HG03565 (cell line): Measurements from ENCODE around the gene TAP2.
"Not testable (repeated sequence)": the region's sequence is repeated elsewhere in the genome, so short reads cannot be mapped to it uniquely, and the experiment has no call there.

Experiments
- ATAC-seq: cut with Tn5 transposase; IDR thresholded peaks from one replicate; pipeline ENCODE4 v1.9.1; 2021; ENCODE audit warnings: mild to moderate bottlenecking, moderate library complexity; ENCODE audit not compliant: unreplicated experiment

Gene TAP2

DNA sequence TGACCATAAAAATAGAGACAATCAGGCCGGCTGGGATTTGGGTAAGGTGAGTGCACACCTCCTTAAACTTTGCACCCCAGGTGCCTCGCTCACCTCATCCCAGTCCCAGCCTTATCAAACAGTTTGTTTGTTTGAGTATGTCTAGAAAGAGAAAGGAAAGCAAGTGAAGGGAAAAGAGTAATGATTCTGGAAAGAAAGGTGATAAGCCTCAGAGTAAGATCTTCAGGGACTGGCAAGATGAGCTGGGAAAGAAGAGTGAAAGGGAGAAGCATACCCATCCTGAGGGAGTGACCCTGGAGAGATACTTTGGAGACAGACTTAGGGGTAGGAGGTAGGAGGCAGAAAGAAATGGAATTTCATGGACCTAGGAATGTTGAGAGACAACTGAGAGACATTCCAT, 1.7 kb downstream of the TAP2 start:
- ATAC-seq: no peak

DNA sequence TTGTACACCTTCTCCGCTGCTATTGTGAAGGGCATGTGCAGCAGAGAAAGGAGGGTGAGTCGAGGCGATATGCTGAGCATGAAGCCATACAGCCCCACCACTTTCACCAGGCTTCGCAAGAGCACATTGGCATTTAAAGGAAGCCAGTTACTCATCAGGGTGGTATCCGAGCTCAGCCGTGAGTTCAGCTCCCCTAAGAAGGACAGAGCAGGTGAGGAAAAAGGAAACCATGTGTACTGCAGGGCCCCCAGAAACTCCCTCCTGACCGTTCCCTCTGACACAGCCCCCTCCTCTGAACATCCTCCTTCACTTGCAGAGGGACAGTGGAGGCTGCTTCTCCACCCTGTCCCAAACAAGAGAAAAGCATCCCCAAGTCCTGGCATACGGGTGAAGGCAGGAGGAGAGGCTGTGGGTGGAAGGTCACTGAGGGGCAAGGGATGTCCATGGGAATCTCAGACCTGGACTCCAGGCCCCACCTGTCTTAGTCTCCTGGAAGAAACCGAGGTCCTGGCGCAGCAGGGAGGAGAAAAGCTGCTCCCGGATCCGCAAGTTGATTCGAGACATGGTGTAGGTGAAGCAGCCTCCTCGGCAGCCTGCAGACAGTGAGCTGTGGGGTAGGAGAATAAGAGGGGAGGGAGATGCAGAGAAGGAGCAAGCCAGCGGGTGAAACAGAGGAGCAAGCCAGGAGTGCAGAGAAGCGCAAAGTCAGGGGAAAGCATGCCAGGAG, 3.2 kb downstream of the TAP2 start:
- no peak for ATAC-seq

DNA sequence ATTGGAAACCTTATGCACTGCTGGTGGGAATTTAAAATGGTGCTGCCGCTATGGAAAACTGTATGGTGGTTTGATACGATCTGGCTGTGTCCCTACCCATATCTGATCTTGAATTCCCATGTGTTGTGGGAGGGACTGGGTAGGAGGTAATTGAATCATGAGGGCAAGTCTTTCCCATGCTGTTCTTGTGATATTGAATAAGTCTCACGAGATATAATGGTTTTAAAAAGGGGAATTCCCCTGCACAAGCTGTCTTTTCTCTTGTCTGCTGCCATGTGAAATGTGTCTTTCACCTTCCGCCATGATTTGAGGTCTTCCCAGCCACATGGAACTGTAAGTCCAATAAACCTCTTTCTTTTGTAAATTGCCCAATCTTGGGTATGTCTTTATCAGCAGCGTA, 4.9 kb downstream of the TAP2 start:
- ATAC-seq: no peak

DNA sequence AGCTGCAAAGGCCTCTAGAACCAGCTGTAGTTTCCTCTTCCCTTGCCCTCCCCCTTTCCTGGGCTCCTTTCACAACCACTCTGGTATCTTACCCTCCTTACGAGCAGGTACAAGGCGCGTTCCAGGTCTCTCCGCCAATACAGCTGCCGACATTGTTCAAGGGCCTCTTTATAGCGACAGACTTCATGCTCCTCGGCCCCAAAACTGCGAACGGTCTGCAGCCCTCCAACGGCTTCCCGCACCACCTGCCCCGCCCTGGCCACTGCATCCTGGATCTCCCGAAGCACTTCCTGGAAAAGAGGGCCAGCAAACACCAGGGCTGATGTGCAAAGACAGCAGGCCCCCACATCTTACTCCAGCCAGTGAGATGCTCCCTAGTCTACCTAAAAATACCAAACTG, 6.0 kb downstream of the TAP2 start:
- no peak for ATAC-seq

DNA sequence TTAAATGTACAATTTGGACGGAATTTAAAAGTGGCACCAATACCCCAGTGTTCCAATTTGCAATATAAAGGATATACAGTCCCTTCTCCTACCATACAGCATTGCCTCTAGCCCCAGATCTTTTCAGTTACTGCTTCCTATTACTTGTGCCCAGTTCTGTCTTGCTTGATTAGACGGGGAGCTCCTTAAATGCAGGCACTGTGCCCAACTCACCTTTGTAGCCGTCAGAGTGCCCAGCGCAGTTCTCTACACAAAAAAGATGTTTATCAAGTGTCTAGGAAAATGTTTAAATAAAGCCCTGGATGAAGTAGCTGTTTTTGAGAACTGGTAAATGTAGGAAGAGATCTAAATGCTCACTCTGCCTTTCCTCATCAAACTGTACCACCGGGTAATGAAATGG, 7.6 kb downstream of the TAP2 start:
- ATAC-seq: no peak

DNA sequence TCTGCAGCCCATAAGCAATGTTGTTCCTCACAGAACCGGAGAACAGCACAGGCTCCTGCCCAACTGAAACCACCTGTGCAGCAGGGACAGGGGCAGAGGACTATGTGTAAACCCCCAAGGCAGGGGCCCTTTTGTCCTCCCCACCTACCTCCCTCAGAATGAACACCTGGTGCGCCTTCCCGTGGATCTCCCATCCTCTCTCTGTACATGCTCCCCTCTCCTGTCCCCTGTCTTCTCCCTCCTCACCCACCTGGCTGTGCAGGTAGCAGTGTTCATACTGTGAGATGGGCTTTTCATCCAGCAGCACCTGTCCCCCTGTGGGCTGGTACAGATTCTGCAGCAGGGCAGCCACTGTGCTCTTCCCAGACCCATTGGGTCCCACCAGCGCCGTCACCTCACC, 8.5 kb downstream of the TAP2 start:
- no peak for ATAC-seq

DNA sequence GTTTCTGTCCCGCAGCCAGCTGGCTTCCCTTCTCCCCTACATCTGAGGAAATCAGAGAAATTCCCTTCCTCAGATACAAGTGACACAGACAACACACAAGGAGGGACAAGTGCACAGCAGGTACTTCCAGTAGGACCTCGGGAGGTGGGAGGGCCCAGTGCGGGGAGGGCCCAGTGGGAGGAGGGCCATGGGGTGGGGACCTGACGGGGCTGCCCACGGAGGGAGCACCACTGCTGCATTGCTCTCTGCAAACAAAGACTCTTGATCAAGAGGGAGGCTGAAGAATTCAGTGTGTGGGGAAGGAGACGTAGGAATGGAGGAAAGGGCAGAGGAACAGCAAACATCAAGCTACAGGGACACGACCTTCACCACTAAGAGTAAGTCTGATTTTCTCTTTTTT, 9.0 kb downstream of the TAP2 start:
- no peak for ATAC-seq

DNA sequence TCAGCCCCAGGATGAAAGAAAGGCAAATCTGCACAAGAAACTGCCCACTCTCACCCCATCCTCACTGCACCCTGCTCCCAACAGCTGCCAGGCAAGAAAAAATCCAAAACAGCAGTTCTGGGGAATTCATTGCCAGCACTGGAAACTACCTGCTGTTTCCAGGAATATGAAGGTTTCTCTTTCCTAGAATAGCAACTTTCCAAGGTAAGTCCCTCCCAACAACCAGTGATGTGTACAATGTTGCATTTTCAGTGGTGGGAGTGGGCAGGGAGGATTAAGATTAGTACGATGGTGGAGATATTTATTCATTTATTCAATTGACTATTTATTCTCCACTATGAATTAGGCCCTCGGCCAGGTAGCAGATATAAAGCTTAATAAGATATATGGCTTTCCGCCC, 11.5 kb downstream of the TAP2 start:
- ATAC-seq: no peak

DNA sequence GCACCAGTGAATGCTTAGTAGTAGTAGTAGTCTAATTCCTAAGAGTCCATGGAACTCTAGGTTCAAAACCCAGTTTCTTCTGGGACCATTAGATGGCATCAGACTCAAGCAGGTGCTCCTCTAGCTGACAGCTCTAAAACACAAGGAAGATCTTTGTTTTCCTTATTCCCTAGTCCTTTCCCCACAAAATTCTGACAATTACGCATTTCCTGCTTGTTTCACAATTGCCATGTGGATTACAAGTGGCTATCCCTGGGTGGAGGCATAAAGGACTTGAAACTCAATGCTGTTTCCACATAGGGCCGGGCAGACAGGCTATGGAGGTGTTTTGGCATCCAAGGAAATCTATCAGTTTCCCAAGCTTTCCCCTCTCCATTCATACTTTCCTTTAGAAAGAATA, 12.6 kb downstream of the TAP2 start:
- ATAC-seq: no peak

DNA sequence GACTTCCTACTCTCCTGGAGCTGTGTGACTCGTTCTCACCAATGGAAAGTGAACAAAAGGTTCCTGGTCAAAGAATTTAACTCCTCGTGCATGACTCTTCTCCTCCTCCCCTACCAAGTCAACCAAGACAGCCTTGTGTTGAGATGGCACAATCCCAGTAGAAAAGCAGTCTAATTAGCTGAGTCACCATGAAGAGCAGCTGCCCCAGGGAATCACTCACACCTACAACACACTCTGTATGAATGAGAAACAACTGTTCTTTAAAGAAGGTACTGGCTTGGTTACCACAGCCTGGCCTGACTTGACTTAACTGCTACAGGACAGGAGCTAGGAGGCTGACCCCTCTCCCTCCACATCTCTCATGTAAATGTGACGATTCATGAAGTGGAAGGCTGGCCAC, 18.8 kb downstream of the TAP2 start:
- no peak for ATAC-seq

DNA sequence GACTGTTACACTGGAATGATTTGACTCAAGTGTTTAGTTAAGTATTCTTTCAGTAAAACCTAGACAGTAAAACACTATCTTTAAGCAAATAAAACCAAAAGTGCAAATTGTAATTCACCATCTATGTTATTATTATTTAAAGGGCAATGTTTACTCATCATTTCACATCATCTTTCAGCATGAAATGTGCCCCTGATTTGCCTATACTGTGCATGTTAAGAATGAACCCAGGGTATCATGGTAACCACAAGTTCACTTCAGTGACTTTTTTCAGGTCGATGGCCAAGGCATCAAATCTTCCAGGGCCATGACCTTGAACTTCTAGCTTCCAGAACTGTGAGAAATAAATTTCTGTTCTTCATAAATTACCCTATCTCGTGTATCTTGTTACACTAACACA, 19.7 kb downstream of the TAP2 start:
- no peak for ATAC-seq

DNA sequence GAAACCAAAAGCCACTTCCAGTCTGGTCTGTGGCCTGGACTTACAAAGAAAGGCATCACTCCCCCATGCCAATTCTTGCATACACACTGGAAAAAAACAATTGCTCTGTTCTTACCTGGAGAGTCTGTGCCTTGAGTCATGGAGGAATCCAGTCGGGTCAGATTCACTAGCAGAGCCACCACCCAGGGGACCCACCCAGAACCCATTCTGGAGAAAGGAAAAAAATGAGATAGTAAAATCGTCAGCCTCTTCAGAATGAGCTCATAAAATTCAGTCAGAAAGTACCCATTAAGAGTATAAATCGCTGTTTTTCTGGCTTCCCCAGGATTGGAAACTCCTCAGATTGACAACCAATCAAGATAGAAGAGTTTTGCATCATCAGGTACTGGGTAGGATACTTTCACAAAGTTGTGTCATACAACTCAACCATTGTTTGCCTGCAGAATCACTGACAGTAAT, 21.8 kb downstream of the TAP2 start, which contains the start of gene HLA-DOB:
Gene HLA-DOB, minus strand, starts transcription at position 257 of the 459 bp plus-strand sequence. Its CDS starts 51 bp downstream, at position 206.
- peak; percentile 66 for ATAC-seq

DNA sequence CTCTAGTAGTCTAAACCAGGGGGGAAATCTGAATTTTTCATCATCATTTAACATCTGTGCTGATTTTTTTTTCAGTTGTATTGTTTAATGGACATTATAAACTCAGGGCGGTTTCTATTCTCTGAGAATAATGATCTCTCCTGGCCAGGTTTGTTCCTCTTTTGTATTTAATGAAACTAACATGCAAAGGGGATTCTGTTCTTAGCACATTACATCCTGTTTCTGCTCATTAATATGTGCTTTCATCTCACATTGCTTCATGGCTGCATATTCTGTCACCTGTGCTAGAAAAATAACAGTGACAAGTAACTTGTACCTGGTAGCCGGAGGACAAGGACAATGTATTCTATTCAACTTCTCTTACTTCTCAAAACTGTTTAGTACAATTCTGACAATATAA, 22.5 kb downstream of the TAP2 start:
- no peak for ATAC-seq

DNA sequence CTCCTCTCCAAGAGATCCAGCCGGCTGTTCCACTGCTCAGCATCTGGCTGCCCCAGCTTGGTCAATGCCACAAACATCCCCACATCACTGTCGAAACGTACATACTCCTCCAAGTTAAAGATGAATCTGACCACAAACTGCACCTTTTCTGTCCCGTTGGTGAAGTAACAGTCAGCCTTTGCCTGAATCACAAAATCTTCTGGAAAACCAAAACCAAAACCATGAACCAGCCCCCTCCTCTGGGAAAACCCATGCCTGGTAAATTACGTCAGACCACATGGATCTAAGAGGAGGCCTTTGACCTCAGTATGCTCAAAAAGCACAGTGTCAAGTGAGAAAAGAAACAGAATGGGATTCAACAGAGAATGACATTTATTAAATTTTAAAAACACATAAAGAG, 23.4 kb downstream of the TAP2 start:
- ATAC-seq: no peak

DNA sequence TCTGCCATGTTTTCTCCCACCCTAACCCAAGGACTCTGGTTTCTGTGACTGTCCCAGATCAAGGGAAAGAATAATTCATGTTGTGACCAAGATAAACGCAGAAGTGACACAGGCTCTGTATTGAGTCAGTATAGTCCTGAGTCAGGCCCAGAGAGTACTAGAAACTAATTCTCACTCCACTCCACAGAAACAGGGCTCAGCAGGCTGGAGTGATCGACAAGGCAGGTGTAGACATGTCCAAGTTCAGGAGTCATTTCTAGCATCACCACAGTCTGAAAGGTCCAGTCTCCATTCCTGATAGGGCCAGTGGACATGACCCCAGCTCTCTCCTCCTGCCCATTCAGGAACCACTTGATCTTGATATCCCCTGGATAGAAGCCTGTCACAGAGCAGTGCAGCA, 24.4 kb downstream of the TAP2 start:
- no peak for ATAC-seq

DNA sequence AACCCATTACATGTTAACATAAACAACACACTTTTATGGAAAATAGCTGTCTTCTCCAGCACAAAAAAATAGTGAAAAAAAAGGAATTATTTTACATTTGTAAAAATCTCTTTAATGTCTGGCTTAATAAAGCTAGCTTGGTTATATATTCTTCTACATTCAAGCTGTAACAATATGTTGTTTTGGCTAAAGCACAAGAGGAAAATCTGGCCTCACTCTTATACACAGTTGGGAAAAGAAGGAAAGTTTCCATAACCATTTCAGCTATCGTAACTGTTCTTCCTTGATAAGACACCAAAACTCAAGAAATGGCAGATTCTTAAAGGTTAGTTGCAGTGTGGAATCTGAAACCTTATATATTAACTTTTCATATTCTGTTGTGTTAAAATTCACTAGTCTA, 29.4 kb downstream of the TAP2 start:
- no peak for ATAC-seq

DNA sequence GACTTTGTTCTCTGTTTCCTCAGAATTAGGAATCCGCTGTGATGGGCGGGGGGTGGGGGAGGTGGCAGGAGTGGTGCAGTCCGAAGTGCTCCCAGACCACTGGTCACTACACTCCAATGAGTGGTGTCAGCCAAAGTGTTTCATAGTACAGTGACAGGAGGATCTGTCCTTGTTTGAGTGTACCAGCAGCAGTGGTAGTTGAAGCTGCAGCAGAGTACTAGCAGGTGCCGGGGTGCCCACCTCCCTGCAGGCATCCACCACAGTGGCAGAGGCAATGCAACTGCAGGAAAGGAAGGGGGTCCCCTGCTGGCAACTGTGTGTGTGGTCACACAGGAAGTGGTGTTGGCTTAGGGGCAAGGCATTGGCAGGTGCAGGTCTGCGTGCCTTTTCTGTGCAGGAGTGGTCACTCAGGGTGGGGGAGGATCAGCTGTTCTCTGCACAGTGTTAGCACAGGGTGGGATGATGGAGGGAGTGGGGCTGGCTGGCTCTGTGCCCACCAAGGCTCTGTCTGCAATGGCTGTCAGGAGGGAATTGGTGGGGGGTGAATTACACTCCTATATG, 31.4 kb downstream of the TAP2 start:
- no peak for ATAC-seq

DNA sequence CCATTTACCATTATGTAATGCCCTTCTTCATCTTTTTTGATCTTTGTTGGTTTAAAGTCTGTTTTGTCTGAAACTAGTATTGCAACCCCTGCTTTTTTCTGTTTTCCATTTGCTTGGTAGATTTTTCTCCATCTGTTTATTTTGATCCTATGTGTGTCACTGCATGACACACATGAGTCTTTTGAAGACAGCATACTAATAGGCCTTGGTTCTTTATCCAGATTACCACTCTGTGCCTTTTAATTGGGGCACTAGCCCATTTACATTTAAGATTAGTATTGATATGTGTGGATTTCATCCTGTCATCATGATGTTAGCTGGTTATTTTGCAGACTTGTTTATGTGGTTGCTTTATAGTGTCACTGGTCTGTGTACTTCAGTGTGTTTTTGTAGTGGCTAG, 33.1 kb downstream of the TAP2 start:
- ATAC-seq: not testable (repeated sequence)

DNA sequence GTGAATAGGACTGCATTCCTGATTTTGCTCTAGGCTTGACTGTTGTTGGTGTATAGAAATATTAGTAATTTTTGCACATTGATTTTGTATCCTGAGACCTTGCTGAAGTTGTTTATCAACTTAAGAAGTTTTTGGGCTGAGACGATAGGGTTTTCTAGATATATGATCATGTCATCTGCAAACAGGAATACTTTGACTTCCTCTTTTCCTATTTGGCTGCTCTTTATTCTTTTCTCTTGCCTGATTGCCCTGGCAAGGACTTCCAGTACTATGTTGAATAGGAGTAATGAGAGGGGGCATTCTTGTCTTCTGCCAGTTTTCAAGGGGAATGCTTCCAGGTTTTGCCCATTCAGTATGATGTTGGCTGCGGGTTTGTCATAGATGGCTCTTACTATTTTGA, 35.1 kb downstream of the TAP2 start:
- no peak for ATAC-seq

DNA sequence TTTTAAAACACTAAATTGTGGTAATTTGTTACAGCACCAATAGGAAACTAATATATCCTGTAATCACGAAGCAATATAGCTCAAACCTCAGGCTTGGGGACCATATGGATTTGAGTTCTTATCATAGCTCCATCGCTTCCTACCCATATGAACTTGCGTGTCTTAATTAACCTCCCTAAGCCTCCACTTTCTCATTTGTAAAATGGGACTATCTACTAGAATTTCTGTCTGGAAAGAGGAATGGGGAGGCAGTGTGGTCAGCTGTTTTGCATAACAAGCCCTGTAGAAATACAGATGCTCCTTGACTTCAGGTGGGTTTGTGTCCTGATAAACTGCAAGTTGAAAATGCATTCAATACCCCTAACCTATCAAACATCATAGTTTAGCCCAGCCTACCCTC, 38.8 kb downstream of the TAP2 start:
- ATAC-seq: no peak

DNA sequence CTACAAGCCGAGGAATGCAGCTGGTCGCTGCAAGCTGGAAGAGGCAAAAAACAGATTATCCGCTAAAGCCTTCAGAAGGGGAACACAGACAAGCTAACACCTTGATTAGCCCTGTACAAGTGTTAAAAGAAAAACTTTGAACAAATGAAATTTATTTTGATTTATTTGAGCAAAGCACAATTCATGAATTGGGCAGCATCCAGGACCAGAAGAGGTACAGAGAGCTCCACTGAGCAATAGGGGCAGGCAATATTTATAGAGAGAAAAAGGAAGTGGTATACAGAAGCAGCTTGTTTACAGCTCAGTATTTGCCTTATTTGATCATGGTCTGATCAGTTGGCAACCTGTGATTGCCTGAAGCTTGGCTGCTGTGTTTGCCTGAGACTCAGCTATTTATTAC, 39.4 kb downstream of the TAP2 start:
- ATAC-seq: no peak

DNA sequence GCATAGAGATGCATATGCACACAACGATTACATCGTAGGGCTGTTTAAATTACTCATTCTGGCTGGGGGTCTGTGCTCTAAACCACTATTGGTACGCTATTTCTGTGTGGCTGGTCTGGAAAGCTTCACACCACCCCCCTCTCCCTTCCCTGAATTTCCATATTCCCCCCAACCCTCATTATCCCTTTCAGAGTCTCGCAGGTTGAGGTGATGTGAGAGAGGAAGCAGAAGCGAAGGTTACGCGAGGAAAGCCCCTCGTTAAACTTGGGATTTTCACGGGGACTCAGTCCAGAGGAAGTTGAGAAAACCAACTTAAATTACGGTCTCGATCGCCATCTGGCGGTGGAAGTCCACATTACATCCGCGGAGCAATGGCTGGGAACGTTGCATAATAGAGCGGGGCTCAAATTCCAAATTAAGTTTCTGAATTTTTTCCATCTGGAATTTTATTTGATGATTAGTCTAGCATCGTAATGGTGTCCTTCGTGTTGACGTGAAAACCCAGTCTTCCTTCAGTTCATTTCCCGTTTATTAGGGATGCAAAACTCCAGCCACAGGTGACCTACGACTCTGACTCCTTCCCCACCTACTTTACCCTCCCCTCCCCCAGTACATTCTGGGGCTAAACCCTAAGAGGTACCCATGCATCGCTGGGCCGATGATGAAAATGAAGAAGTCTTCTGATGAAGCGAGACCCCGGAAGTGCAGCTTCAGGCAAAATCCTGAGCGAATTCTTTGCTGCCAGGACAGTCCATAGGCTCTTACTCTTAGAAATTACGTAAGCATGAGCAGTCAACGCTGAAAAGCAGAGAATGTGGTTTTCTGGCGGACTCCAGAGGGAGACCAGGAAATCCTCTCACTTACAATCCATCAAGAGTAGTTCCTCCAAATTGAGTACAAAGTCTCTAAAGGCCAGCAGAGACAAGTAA, 41.4 kb downstream of the TAP2 start:
- ATAC-seq: no peak
